HG02943 (cell line): Measurements from ENCODE around the gene HTT.
"Not testable (repeated sequence)": the region's sequence is repeated elsewhere in the genome, so short reads cannot be mapped to it uniquely, and the experiment has no call there.

Experiments
- ATAC-seq: cut with Tn5 transposase; IDR thresholded peaks from one replicate; pipeline ENCODE4 v1.9.1; 2021; ENCODE audit warnings: mild to moderate bottlenecking, low read depth, moderate library complexity; ENCODE audit not compliant: unreplicated experiment

Gene HTT

DNA sequence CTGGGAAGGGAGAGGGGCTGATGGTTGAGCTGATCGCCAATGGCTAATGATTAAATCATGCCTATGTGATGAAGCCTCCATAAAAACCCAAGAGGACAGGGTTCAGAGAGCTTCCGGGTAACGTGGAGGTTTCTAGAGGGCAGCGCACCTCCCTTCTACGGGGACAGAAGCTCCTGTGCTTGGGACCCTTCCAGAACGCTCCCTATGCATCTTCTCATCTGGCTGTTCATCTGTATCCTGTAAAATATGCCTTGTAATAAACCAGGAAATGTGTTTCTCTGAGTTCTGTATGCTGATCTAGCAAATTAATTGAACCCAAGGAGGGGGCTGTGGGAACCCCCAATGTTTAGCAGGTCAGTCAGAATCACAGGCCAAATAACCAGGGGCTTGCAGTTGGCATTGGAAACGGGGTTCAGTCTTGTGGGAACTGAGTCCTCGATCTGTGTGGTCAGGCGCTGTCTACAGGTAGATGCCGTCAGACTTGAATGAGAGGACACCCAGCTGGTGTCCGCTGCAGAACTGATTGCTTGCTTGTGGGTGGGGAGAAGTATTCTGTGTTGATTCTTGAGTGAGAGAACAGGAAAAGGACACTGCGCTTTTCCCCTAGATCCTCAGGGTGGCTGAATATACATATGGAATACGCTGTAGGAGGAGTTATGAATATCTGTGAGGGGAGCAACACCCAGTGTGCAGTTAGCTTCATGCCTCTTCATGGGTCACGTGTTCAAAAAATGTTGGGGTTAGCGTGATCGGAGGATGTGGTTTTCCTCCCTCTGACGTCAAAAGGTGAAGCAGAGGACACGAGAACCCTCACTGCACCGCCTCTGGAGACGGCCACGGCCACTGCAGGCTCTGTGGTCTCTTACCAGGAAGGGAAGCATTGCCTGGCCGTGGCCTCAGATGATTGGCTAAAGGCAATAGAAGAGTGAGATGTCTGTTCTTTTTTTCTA is 29.3 kb upstream of the HTT start:
- ATAC-seq = no peak

DNA sequence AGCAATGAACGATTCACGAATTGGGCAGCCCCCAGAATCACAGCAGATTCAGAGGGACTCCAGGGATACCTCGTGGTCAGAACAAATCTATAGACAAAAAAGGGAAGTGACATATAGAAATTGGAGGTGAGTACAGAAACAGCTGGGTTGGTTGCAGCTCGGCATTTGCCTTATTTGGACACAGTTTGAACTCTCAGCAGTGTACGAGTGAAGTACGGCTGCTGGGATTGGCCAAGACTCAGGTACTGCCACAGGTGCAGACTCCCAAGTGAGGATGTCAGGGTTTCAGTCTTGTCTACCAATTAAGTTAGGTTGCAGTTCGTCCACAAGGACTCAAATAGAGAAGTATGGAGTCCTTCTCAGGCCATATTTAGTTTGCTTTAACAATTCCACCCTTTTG is 28.3 kb upstream of the HTT start:
- no peak for ATAC-seq

DNA sequence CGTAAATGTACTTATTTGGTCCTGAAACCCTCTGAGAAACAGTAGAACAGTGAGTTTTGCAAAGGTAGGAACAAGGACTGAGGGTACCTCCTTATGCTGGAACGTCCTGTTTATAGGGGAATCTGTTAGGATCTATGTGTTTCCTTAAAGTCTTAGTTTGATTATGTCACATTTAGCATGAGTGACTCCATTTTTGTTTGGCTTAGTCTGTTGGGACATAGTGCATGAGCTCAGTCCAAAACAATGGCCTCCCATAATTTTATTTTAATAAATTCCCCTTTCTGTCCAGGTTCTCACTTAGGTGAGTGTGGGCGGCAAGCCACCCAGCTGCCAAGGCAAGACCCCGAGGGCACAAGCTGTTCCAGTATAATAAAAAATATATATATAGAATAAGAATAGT is 27.9 kb upstream of the HTT start:
- no peak for ATAC-seq

DNA sequence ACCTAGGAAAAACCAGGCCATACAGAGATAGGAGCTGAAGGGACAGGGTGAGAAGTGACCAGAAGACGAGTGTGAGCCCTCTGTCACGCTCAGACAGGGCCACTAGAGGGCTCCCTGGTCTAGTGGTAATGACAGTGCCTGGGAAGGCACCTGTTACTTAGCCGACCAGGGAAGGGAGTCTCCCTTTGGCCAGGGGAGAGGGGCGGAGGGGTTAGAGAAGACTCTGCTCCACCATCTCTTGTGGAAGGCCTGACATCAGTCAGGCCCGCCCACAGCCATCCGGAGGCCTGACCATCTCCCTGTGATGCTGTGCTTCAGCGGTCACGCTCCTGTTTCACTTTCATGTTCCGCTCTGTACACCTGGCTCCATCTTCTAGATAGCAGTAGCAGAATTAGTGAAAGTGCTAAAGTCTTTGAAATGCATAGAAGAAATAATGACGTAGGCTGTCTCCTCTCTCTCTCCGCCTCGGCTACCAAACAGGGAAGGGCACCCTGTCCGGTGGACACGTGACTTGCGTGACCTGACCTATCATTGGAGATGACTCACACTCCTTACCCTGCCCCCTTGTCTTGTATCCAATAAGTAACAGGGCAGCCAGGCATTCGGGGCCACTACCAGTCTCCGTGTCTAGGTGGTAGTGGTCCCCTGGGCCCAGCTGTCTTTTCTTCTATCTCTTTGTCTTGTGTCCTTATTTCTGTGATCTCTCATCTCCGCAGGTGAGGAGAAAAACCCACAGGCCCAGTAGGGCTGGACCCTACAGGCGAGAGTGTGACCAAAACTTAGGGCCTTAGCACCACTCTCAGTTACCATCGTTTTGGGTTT is 26.8 kb upstream of the HTT start:
- peak; percentile 87 for ATAC-seq

DNA sequence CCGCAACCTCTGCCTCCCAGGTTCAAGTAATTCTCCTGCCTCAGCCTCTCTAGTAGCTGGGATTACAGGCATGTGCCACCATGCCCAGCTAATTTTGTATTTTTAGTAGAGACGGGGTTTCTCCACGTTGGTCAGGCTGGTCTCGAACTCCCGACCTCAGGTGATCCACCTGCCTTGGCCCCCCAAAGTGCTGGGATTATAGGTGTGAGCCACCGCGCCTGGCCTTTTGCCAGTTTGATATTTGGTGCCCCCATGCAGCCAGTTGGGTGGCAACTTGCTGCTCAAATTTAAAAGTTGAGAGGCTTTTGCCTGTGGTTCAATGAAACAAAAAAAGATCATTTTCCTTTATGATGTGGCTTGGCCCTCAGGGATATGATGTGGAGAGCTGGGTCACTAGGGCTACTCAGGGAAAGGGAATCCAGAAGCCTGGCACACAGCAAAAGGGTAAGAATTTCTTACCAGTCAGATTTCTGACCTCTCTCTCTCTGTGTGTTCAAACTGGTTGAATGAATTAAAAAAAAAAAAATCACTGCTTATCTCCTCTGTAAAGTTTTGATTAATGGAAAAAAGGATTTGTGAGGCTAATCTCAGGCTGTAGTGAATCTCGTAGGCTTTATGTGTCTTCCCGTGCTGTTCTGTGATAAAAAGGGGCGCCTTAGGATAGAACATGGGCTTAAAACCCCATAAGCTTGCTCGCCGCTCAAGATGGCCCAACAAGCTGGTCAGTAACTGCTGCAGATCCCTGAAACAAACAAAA is 23.2 kb upstream of the HTT start:
- ATAC-seq = not testable (repeated sequence)

DNA sequence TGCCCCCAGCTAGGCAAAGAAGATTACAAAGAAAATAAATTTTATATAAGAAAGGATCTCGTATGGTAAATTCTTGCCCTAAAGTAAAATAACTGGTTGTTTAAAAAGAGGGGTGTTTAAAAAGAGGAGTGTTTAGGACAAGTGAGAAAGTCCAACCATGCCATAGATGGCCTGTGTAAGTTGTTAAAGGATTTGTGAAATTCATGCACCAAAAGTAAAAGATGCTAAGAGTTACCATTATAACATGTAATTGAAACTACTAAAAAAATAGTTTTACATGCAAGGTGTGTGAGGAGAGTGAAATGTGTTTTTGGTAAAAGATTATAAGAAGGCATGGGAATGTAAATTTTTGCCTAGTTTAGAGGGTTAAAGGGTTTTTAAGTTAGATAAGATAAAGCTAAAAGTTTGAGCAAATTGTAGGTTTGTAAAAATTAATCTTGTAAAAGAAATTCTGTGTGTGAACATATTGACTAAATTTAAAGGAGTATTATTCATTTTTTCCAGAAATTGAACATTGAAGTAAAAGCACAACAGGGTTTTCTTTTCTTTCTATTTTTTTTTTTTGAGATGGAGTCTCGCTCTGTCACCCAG is 20.2 kb upstream of the HTT start:
- ATAC-seq = no peak

DNA sequence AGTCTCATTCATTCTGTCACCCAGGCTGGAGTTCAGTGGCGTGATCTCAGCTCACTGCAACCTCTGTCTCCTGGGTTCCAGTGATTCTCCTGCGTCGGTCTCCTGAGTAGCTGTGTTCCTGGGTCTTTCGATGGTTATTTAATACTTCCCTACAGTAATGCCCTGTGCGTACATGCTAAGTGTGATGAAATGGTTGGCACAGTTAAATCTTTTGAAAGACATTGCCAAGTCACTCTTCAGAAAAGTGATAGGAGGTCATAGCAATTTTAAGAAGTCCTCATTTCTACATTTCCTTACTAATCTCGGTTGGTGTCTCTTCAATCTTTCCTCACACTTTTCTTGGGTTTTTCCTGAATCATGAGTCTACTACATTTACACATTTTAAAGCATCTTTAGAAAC is 14.5 kb upstream of the HTT start:
- ATAC-seq = no peak

DNA sequence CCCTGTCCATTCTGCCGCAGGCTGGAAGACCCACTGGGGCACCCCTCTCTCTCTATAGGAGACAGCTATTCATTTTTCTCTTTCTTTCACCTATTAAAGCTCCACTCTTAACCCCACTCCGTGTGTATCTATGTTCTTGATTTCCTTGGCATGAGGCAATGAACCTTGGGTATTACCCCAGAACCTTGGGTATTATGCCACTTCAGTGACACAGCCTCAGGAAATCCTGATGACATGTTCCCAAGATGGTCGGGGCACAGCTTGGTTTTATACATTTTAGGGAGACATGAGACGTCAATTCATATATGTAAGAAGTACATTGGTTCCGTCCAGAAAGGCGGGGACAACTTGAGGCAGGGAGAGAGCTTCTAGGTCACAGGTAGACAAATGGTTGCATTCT is 13.5 kb upstream of the HTT start:
- no peak for ATAC-seq

DNA sequence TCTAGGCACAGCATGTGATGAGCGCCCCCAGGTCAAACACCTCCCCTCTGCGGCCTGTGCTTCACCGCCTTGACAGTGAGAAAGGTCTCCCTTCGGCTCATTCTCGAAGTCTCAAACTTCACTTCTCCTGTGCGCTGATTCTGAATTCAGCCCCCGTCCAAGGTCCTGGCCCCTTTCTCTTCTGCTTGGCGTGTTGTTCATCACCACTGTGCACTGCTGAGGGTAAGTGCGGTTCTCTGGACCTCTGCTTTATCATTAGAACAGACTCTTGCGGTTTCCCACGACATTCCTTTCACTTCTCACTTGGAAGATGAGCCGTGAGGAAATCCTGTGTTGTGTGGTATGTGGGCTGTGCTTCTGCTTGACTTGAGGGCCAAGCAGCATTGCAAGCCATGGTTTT is 12.0 kb upstream of the HTT start:
- ATAC-seq = no peak

DNA sequence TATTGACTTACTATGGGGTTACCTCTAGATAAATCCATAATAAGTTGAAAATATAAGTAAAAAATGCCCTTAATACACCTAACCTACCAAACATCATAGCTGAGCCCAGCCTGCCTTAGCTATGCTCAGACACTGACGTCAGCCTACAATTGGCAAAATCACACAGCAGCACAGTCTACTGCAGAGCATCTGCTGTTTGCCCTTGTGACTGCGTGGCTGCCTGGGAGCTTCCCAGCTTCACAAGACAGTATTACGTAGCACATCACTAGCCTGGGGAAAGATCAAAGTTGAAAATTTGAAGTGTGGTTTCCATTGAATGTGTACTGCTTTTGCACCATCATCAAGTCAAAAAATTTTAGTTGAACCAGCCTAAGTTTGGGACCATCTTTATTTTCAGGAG is 8.9 kb upstream of the HTT start:
- ATAC-seq = no peak

DNA sequence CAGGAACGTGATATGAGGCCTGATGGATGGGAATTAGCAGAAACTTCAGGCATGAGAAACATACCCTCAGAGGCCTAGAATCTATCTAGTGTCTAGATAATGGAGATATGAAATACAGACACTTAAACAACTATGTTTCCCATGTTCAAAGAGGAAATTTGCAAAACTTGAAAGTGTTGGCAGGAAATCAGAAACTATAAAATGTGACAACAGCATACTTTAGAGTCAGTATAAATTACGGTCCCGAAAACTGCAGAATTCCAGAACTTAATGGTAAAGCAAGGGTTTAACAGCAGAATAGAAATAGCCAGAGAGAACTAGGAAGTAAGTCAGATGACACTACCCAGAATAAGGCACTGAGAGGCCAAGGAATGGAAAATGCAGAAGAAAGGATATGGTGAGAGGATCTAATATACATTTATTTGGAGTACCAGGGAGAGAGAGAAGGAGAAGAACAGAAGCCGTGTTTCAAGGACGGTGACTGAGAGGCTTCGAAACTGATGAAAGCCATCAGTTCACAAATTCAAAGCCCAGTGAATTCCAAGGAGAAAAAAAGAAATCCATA is 7.6 kb upstream of the HTT start:
- ATAC-seq = no peak

DNA sequence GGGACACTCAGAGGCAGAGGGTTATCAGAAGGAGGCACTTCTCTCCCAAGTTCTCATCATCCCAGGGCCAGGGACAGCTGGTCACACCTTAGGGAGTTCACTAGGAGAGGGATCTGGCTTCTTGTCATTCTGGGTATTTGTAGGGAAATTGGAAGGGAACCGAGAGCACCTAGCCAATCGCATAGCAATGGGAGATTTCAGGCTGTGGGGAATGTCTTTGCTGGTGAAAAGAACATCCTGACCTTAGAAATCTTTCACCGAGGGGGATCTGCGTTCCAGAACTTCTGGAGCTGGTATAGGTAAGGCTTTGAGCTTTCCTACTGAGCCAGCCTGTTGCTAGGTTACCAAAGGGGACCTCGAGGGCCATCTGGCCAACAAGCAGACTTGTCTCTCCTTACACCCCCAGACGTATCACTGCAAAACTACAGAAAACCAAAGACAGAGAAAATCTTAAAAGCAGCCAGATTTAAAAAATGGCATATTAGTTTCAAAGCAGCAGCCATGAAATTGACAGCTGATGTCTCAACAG is 6.9 kb upstream of the HTT start:
- no peak for ATAC-seq

DNA sequence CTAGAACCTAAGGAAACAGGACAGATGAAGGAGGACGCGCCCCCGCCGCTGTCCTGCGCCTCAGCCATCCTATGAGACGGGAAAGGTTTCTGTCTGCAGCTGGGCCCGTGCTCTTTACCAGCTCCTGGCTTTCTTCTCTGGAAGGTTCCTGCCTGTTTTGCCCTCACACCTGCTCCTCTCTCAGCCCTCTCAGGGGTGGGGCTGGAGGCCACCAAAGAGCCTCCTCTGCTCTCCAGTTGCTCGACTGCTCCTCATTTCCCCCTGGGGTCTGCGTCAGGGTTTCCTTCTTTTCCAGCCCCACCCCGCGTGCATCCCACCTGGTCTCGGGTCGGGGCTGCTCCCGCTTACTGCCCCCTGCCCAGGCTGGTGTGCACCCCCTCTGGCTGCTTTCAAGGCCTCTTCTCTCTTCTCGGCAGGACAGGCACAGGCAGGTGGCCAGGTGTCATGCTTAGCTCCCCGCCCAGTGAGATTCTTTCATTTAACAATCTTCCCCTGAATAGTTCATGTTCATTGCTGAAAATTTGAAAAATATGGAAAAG is 4.8 kb upstream of the HTT start:
- no peak for ATAC-seq

DNA sequence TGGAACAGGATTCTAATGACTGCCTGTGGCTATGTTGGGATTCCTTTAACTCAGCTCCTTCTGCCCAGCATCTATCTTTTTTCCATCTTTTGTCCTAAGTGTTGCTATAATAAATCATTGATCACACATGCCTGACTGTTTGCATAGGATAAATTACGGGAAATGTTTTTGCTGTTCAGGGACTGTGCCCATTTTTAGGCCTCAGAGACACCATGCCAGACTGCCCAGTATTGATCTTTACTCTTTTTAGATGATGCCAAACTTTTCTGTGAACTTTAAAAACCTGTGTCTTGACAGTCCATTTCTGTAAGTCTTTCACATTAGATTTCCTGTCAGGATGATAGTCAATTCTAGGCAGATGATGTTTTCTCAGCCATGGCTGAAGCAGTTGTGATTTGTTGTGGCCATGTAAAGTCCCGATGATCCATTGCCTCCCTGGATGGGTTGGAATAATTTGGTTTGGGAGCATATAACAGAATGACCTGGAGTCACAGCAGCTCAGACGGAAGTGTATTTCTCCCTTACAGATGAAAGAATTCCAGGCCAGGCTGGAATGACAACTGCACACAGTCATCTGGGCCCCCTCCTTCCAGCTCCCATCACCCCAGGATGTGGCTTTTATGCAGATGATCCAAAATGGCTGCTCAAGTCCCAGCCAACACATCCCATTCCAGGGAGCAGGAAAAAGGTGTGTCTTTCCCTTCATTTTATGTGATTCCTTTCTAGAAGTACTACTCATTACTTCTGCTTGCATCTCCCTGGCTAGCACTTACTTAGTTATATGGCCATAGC is 3.6 kb upstream of the HTT start:
- ATAC-seq = no peak

DNA sequence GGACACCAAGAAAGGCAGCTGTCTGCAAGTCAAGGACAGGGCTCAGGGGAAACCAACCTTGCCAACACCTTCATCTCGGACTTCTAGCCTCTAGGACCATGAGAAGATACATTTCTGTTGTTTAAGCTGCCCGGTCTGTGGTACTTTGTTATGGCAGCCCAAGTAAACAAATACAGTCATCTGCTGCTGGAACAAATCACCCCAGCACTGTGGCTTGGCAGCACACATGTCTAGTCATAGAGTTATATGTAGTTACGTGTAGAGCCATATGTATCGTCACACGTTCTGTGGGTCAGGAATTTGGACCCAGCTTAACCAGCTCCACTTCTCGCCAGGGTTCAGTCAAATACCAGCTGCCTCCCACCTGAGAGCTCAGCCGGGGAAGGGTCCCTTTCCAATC is 2.7 kb upstream of the HTT start:
- ATAC-seq = no peak

DNA sequence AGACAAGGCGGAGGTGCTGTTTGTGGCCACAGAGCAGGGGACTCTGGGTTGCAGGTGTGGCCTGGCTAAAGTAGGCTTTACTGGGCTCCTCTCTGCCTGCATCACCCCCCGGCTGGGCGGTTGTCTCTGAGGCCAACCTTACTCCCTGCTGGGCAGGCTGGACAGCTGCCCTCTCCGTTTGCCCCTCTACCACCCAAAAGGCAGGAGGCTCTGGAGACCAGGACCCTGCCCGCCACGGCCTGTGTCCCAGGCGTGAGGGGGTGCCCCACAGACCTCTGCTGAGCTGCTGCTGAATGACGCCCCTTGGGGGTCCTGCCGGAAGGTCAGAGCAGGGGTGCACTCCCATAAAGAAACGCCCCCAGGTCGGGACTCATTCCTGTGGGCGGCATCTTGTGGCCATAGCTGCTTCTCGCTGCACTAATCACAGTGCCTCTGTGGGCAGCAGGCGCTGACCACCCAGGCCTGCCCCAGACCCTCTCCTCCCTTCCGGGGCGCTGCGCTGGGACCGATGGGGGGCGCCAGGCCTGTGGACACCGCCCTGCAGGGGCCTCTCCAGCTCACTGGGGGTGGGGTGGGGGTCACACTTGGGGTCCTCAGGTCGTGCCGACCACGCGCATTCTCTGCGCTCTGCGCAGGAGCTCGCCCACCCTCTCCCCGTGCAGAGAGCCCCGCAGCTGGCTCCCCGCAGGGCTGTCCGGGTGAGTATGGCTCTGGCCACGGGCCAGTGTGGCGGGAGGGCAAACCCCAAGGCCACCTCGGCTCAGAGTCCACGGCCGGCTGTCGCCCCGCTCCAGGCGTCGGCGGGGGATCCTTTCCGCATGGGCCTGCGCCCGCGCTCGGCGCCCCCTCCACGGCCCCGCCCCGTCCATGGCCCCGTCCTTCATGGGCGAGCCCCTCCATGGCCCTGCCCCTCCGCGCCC is 1.1 kb upstream of the HTT start:
- ATAC-seq = peak; percentile 19

DNA sequence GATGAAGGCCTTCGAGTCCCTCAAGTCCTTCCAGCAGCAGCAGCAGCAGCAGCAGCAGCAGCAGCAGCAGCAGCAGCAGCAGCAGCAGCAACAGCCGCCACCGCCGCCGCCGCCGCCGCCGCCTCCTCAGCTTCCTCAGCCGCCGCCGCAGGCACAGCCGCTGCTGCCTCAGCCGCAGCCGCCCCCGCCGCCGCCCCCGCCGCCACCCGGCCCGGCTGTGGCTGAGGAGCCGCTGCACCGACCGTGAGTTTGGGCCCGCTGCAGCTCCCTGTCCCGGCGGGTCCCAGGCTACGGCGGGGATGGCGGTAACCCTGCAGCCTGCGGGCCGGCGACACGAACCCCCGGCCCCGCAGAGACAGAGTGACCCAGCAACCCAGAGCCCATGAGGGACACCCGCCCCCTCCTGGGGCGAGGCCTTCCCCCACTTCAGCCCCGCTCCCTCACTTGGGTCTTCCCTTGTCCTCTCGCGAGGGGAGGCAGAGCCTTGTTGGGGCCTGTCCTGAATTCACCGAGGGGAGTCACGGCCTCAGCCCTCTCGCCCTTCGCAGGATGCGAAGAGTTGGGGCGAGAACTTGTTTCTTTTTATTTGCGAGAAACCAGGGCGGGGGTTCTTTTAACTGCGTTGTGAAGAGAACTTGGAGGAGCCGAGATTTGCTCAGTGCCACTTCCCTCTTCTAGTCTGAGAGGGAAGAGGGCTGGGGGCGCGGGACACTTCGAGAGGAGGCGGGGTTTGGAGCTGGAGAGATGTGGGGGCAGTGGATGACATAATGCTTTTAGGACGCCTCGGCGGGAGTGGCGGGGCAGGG is 568 bp downstream of the HTT start:
- ATAC-seq = peak; percentile 7
